Heart left ventricle (tissue), 13 donors: ENCODE data around the gene RAMP1.

Experiments used
- CTCF ChIP-seq, 12 donors: fragments of 200-600 bp; sonication (generic) in 4 of 12; IDR thresholded peaks; one replicate each; pipeline versions ENCODE4 v1.5.0 to v1.8.0; 2018 to 2022; ENCODE audit warnings: antibody characterized with exemption in 12 of 12, mild to moderate bottlenecking in 5 of 12
- POLR2A ChIP-seq, 2 donors: fragments of 450-650 bp; IDR thresholded peaks; one replicate each; pipeline ENCODE4 v1.6.1; 2017; ENCODE audit warnings: antibody characterized with exemption in 2 of 2, mild to moderate bottlenecking in 2 of 2, moderate library complexity in 2 of 2
- donor health status: ischemic (EF 13 %, LVEDD 7.1; RV severe dilation, severe dysfunction).
- donor health status: DM: no; HTN: yes; CAD: no.
- donor health status: DM: no; HTN: no; CAD: no.
- donor health status: ischemic (EF 25% LVEDD 6.9; RV normal size, moderate dysfunction).
- donor health status: ischemic (EF 25% LVEDD 5.7; RV mildly dilated, moderate dysfunction).
- donor health status: ischemic (EF 35%, LVEDD 5.7; RV mildly dilated, moderate dysfunction).
- donor health status: nonischemic (EF 11% LVEDD 7.7; RV severe dilation, severe dysfunction).
- donor health status: DM: yes; HTN: yes; CAD: no.
- donor health status: PGD.
- donor health status: ischemic (EF 29% LVEDD 5.4; RV normal size, mild dysfunction).
- donor health status: nonischemic (EF 23%, LVEDD 6.1; RV moderate dilation, normal function).

GRCh38 chr2:237939251-237939650, 79.8 kb downstream of the RAMP1 start:
- TF ChIP-seq CTCF (IDR thresholded peaks at IDR 0.05), result no peak
- no peak for TF ChIP-seq POLR2A (IDR thresholded peaks at IDR 0.05)
